ENCODE results near the gene SH2D2A.
A peak's percentile ranks its signal among the peaks of the same experiment; 100 is the strongest.

SH2D2A gene

DNA sequence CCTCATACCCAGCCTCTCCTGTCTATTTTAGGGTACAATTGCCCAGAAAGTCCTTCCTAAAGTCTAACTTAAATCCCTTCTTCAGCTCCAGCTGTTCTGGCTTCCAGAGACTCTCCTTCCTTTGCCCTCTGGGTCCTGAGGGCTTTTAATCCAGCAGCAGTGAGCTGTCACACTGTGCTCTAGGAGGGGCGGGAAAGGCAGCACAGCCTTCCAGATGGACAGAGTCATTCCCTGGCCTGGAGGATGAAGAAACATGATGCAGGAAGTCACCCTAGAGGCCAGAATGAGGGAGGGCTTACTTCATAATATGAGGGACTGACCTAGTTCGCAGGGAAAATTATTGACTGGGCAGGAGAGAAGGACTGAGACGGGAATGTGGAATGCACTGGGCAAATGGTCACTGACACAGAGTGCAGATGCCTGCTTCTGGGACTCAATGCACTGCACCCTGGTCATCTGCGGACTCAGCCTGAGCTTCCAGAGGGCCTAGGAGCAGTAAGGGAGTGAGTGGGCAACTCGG is 1.3 kb downstream of the SH2D2A start:
- H3K4me3 Mint-ChIP-seq: no peak overlapping the region
- H3K36me3 Mint-ChIP-seq (ENCODE audit: low read depth): peaks cover 5% of the 10 kb centered on the region
- H3K9me3 Mint-ChIP-seq: peaks cover 5% of the 10 kb centered on the region
- TF ChIP-seq, protein P1, sequence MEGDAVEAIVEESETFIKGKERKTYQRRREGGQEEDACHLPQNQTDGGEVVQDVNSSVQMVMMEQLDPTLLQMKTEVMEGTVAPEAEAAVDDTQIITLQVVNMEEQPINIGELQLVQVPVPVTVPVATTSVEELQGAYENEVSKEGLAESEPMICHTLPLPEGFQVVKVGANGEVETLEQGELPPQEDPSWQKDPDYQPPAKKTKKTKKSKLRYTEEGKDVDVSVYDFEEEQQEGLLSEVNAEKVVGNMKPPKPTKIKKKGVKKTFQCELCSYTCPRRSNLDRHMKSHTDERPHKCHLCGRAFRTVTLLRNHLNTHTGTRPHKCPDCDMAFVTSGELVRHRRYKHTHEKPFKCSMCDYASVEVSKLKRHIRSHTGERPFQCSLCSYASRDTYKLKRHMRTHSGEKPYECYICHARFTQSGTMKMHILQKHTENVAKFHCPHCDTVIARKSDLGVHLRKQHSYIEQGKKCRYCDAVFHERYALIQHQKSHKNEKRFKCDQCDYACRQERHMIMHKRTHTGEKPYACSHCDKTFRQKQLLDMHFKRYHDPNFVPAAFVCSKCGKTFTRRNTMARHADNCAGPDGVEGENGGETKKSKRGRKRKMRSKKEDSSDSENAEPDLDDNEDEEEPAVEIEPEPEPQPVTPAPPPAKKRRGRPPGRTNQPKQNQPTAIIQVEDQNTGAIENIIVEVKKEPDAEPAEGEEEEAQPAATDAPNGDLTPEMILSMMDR (IDR thresholded peaks at IDR 0.05): no peak
- H3K4me1 Mint-ChIP-seq: peaks cover 57% of the 10 kb centered on the region
- peak overlapping the region; percentile 85 for H3K27ac Mint-ChIP-seq
- H3K27me3 Mint-ChIP-seq (ENCODE audit: low read depth, poor library complexity): peaks cover 46% of the 10 kb centered on the region
- DNase-seq: no peak

DNA sequence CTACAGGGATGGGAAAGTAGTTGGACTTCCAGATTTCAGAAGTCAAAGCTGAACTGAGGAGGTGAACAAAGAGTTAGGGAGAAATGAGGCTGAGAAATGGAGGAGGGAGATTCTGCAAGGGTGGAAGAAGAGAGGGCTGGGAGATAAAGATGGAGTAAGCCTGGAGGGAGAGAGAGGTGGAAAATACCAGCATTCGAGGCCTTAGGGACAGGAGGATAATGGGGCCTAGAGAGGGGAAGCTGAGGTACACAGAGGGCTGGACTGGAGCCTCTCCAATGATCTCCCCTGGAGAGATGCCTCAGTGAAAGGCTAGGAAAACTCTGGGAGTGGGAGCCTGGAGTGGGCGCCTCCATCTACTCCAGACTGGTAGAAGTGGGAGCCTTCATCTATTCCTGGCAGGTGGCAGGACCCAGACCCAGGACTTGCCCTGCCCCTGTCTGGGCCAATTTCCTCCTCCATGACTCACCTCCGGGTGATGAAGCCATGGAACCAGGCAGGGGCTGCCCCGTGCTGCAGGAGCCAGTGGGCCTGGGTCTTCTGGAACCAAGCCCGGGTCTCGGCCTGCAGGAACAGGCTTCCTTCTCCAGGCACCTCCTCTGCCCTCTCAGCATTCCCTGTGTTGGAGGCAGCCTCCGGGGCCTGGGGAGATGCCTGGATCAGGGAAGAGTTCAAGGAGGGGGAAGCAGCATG is 1.9 kb downstream of the SH2D2A start:
- Mint-ChIP-seq H3K4me1 (peaks cover 58% of the 10 kb centered on the region), H3K27me3 (ENCODE audit: low read depth, poor library complexity) (peaks cover 44% of the 10 kb centered on the region), H3K4me3 (peak overlapping the region; percentile 75), H3K27ac (no peak overlapping the region), H3K9me3 (no peaks in the 10 kb centered on the region), H3K36me3 (ENCODE audit: low read depth) (peaks cover 5% of the 10 kb centered on the region)
- TF ChIP-seq, protein P1 (IDR thresholded peaks at IDR 0.05): no peak
- no peak for DNase-seq

DNA sequence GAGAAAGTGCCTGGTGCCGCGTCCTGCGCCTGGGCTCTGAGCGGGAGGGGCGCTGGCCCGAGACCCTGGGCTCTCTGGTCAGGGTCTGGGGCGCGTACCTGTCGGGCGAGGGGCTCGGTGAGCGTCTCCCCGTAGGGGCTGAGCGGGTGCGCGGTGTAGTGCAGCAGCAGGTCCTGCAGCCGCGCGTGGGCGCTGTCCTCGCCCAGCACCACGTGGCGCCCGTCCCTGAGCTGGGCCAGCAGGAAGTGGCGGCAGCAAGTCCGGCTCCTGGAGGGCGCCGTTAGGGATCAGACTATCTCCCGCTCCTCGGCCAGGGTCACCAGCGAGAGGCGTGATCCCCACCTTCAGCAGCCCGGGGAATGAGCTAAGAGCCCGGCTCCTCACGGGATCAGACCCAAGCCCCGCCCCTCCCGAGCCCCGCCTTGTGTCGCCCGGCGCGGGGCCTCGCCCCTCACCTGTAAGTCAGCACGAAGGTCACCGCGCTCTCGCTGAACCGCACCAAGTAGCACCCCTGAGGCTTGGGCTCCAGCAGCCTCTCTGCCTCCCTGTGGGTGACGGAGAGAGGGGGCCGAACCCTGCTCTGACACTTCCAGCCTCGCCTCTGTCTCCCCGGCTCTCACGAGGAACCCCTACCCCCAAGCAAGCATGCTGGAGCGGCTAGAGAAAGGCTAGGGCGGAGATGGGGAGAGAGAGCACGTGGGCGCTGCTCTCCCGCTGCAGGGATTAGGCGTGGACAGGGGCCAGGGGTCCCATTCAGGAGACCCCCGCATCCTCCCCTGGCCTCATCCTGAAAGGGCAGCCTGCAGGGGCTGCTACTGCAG is 2.7 kb downstream of the SH2D2A start:
- Mint-ChIP-seq H3K4me1 (peaks cover 66% of the 10 kb centered on the region), H3K36me3 (ENCODE audit: low read depth) (peaks cover 5% of the 10 kb centered on the region), H3K4me3 (peak overlapping the region; percentile 75), H3K9me3 (no peaks in the 10 kb centered on the region), H3K27ac (no peak overlapping the region), H3K27me3 (ENCODE audit: low read depth, poor library complexity) (peaks cover 42% of the 10 kb centered on the region)
- DNase-seq: peak; percentile 65
- TF ChIP-seq, protein P1 (IDR thresholded peaks at IDR 0.05): peak; percentile 40

DNA sequence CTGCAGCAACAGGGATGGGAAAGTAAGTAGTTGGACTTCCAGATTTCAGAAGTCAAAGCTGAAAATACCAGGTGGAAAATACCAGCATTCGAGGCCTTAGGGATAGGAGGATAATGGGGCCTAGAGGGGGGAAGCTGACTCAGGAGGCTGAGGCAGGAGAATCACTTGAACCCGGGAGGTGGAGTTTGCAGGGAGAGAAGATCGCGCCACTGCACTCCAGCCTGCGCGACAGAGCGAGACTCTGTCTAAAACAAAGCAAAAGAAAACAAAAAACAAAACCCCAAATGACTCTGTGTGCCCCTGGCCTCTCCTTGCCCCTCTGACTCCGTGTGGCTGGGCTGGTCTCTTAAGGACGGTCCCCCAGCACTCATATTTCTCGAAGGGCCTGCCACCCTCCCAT is 3.4 kb downstream of the SH2D2A start:
- DNase-seq: no peak
- Mint-ChIP-seq H3K36me3 (ENCODE audit: low read depth) (peaks cover 5% of the 10 kb centered on the region), H3K4me3 (peak overlapping the region; percentile 75), H3K27me3 (ENCODE audit: low read depth, poor library complexity) (peaks cover 36% of the 10 kb centered on the region), H3K27ac (no peak overlapping the region), H3K4me1 (peaks cover 72% of the 10 kb centered on the region), H3K9me3 (no peaks in the 10 kb centered on the region)
- TF ChIP-seq, protein P1 (IDR thresholded peaks at IDR 0.05): no peak

DNA sequence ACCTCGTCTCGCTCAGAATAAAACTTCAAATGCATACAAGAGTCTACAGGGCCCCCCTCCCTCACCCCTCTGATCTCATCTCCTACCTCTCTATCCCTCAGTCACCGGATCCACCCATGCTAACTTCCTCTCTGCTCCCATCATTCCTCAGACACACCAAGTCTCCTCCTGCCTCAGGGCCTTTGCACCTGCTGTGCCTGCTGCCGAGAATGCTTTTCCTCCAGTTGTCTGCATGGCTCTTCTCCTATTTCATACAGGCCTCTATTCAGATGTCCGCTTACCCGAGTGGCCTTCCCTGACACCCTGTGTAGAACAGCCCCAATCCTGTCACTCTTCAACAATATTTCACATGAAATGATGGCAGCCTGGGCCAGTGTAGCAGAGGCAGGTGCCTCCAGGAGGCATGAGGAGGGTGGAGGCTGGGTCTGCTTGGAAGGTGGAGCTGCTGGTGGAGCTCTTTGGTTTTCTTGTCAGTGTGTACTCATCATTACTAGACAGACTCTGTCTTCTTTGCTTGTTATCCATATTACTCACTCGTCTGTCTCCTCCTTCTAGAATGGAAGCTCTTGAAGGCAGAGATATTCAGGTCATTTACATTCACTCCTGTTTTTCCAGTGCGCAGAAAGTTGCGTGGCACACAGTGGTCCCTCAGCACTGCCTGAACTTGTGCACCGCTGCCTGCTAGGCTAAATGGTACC is 4.2 kb downstream of the SH2D2A start:
- H3K36me3 Mint-ChIP-seq (ENCODE audit: low read depth): peaks cover 9% of the 10 kb centered on the region
- TF ChIP-seq, protein P1 (IDR thresholded peaks at IDR 0.05): no peak
- H3K27ac Mint-ChIP-seq: peak overlapping the region; percentile 79
- H3K9me3 Mint-ChIP-seq: no peaks in the 10 kb centered on the region
- peaks cover 80% of the 10 kb centered on the region for H3K4me1 Mint-ChIP-seq
- no peak for DNase-seq
- peaks cover 33% of the 10 kb centered on the region for H3K27me3 Mint-ChIP-seq (ENCODE audit: low read depth, poor library complexity)
- peak overlapping the region; percentile 75 for H3K4me3 Mint-ChIP-seq

All from nephron progenitor cell (in vitro differentiated cells).